GM21529 (cell line): ENCODE results near the gene OR4K1.
"Not testable (repeated sequence)": the region's sequence is repeated elsewhere in the genome, so short reads cannot be mapped to it uniquely, and the experiment has no call there.

Source experiments
- ATAC-seq: cut with Tn5 transposase; IDR thresholded peaks from one replicate; pipeline ENCODE4 v1.9.1; 2021; ENCODE audit not compliant: unreplicated experiment

OR4K1 gene, protein sequence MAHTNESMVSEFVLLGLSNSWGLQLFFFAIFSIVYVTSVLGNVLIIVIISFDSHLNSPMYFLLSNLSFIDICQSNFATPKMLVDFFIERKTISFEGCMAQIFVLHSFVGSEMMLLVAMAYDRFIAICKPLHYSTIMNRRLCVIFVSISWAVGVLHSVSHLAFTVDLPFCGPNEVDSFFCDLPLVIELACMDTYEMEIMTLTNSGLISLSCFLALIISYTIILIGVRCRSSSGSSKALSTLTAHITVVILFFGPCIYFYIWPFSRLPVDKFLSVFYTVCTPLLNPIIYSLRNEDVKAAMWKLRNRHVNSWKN

DNA sequence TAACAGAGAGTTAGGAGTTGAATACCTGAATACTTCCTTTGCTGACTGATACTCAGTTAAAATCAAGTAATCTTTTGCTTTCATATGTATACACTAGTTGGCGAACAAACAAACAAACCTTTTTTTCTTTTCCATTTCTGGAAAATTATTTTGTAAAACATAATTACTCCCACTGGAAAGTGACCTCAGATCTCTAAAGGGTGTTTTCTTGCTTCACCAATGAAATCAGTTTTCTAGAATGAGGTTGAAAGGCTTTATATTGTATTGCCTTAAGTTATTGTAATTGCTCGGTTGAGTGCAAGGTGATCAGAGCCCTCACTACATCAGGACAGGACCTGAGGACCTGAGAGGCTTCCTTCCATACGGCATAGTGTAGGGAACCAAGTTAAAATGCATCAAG, at the start of gene OR4K1:
Gene OR4K1 (plus strand): TSS at position 301 of the 400 bp plus-strand sequence. CDS start 4,750 bp downstream, outside the sequence.
- no peak for ATAC-seq

DNA sequence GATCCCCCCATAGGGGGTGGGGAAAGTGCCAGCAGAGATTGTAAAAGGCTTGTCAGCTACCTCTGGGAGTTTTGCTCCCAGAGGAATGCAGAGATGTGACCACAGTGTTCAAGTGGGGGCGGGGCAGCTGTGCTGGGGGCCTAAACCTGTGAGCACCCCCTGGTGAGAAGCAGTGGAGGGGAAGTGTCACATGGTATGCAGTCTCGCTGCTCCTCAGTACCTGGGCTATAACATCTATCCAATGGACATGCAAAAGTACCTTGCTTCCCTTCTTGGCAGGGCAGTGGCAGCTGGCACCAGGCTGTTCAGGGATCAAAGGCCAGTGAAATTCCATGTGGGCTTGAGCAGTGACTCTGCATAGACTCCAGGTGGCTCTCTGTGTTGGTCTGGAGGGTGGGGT, 35.4 kb upstream of the OR4K1 start:
- ATAC-seq: no peak

DNA sequence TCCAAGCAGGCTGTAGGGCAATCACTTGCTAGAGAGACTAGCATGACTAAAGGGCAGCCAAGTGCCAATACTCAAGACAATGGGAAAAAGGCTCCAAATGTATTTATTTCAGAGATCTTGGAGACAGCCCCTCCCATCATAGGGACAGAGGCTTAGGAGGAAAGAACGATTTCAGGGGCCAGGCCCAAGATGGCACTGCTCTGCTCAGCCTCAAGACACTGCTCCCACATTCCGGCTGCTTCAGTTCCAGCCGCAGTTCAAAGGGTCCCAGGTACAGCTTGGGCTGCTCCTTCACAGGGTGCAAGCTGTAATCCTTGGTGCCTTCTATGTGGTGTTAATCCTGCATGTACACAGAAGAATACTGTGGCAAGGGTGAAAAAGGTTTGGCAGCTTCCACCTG, 29.7 kb upstream of the OR4K1 start:
- no peak for ATAC-seq

DNA sequence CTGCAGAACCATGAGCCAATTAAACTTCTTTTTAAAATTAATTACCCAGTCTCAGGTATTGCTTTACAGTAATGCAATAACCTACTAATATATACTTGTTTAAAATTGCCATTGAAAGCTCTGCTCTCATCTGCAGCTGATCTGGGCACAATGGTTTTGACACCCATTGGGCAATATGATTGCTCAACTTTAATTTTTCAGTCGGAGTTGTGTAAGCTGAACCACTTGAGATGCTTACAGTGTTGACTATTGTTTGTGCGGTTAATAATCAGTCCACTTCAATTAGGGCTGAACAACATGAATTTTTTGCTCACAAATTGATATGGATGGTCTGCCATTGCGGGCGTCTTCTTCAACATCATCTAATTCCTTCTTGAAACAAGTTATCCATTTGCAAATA, 28.3 kb upstream of the OR4K1 start:
- no peak for ATAC-seq

DNA sequence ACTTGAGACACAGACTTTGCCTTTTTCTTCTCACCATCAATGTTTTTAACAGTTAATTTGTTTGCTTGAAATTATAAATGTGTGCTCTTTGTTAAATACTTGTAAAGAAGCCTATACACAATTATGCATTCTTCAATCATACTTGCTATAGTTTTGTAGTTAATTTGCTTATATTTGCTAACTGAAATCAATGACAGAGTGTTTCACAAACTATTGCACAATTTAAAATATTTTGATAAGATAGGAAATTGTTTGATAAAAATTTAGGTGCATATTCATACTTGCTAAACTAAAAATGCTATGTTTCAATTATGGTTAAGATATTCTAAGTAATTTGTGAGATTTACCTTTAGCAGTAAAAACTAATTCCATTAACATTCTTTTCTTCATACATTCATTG, 24.1 kb upstream of the OR4K1 start:
- no peak for ATAC-seq

DNA sequence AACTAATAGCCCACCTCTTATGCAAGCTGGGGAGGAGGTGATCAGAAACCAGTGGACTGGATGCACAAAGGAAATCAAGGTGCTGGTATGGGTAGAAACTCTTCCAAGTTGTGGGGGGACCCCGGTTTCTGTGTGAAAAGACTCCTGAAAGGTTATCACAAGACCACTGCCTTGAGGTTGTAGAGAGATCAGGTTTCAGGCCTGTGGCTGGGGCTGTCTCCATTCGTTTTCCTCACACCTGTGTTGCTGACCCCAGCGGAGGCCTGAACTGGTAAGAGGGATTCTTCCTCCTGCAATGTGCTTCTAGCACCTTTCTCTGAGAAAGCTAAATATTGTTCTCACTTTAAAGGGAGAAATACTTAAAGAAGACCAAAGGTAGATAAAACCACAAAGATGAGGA, 19.6 kb upstream of the OR4K1 start:
- no peak for ATAC-seq

DNA sequence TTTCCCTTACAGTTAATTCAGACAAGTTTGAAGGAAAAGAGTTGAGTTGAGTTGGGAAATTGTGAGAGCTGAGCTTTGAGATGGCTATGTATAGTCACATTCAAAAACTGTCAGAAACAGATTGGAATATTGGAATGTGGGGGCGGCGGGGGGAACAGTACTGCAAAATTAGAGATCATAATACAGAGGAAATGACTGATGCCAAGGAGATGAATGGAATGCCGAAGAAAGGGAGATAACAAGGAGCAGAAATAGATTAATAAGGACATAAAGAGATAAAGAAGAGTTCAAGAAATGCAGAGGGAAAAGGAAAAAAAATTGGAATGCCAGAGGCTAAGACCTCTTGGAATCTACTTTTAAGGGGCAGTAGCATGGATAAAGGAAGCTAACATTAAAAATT, 13.5 kb upstream of the OR4K1 start:
- ATAC-seq: no peak

DNA sequence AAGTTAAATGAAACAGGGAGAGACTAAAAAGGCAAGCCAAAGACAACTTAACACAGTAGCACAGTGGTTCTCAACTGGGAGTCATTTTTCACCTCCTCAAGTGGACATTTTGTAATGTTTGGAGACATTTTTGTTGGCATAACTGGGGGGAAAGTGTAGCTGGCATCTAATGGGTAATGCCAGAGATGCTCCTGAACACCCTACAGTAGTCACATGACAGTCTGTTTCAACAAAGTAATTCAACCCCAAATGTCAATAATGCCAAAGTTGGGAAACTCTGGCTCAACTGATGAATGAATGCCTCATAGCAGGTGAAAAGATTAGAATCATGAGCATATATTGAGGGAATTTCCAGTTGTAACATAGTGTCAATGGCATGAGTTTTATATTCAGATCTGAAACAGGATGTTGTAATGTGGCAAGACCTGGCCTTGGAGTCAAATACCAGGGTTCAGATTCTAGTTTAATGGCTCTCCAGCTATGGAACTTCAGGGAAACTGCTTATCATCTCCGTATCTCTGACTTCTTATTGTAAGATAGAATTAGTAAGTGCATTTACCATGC, 12.7 kb upstream of the OR4K1 start:
- ATAC-seq: no peak

DNA sequence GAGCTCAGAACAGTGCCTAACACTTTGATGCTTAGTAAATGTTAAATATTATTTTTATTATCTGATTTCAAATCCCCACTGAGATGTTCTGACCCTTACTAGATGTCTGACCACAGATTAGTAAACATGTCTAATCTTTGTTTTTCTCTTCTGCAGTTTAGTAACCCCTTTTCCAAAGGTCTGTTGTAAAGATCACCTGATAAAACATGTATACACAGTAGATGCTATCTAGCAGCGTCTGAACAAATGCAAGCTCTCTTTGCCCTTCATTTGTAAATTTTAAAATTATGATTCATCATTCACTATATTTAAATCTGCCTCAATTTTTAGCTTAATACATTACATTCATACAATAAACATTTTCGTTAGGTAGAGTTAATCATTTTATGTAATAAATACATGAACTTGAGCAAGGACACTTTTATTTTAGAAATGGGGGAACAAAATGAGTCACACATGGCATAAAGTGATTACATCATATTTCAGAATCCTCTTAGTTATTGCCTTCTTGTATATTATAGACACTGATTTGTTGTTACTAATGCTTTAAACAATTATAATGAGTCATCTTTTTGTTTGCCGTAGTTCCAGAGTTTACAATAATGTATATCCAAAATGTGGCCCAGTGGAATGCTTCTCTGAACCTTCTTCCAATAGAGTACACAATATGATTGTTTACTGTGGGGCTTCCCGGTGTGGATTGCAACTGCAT, 12.0 kb upstream of the OR4K1 start:
- ATAC-seq: no peak

DNA sequence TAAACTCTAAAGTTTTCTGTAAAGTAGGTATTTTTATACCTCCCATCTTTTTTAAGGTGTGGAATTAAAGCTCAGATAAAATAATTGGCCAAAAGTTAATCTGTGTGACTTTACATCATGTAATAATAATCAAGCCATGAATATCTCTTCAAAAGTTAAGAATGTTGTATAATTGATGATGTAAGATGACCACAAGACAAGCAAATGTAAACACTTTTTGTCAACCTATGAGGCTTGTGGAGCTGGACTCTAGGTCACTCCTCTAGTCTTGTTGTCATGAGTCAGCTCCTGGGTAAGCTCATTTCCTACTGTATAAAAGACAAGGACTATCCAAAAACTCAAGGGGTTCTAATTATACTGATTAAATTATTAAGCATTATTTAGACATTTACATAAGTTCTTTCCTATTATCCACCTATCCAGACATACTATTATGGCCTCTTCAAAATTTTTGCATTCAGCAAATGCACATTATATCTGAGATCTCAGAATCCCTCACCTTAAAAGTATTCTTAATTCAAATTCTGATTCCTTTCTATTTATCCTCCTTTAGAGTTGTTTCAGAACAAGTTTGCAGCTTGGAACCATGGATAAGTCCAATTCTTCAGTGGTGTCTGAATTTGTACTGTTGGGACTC, 10.6 kb upstream of the OR4K1 start, which contains the start of gene OR4K5:
Gene OR4K5 (plus strand): TSS at position 587 of the 637 bp plus-strand sequence. CDS start 0 bp downstream, at position 587.
- ATAC-seq: no peak

DNA sequence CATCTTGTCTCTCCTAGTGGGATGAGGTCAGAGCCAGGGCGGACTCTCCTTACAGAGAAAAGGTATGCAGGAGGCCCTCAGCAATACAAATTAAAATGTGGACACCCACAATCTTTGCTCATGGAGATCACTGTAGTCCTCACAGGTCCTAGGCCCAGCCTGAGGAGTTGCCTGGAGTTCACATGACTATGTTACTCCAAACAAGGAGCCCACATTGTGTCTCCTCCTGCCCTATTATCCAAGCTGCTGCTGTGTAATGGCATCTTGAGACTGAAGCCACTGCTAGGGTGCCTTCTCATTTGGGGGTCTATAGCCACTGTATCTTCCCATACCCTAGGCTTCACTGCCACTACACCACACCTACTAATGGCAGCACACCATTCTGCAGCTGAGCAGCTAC, 11.0 kb downstream of the OR4K1 start:
- ATAC-seq: no peak

DNA sequence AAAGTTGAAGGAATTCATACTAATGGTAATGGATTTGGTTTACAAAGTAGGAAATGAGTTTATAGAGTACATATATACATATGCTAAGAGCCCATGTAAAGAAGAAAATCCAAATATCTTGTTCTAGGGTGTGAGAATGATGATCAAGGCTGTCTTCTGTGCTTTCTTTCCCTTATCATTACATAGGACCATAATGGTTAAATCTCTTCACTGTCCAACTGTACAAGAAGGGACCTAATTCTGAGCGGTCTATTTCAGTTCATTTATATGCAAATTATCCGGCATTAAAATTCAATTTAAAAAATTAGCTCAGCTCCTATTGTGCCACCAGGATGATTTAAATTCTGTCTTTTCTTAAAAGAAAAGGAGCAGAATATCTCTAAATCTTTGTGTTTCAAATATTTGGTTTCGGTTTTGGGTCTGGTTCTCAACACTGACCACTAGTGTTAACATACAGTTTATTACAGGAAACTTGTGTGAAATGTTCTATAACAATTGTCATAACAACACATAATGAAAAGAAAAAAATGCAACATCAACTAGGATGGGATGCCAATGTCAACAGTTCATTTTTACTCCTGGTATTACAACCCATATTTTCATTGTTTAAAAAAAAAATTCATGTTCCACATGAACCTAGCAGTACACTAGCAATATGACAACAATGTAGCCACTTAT, 16.8 kb downstream of the OR4K1 start:
- ATAC-seq: no peak

DNA sequence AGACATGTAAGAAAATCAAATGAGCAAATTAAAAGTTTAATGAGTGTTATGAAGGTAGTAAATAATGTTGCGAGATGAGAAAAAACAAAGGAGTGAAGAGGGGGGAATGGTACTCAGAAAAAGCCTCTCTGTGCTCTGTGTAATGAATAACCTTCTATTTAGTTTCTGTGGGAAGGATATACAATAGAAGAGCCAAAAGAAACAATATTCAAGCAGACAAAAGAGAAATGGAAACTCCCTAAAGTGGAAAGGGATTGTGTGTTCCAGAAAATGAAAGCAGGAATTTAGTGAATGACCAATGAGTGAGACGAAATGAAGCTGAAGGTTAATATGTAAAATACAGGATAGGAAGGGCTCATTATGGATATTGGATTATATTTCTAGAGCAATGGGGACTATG, 18.5 kb downstream of the OR4K1 start:
- ATAC-seq: no peak

DNA sequence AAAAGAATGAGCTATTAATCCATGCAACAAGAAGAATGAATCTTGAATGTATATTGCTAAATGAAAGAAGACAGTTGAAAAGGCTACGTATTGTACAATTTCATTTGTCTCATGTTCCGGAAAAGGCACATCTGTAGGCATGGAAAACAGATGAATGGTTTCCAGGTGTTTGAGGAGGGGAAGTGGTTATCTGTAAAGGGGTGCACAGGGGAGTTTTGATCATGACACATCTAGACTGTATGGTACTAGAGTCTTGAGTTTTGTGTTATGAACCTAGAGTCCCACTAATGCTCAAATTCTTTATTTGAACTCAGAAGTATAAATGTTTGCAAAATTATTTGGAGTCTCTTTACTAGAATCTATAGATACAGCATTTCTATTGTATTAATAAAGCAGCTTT, 39.0 kb downstream of the OR4K1 start:
- ATAC-seq: not testable (repeated sequence)

DNA sequence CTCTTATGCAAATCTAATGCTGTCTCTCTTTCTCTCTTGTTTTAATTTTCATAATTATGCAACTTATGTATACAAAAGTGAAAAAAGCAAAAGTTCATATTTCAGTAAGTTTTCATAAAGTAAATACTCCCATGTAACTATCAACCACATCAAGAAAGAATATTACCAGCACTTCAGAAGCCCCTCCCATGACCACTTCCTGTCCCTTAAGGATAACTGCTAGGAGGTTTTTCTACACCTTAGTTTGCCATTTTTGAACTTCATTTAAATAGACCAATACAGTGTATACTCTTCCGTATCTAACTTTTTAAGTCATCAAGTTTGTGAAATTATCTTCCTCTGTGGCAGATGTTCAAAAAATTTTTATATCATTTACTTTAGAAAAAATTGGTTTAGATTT, 44.1 kb downstream of the OR4K1 start:
- no peak for ATAC-seq

DNA sequence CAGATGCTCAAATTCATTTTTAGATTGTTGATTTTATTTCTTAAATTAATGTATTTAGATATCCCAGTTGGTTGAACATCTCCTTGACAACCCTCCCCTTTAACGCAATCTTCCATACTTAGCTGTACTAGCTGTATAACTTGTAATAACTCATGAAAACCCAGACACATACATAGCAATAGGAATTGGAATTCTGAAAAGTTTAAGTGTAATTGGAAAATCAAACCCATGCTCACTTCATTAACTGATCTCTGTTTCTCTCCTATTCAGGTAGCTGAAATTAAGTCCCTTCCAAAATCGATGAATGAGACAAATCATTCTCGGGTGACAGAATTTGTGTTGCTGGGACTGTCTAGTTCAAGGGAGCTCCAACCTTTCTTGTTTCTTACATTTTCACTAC, 44.6 kb downstream of the OR4K1 start, which contains the start of gene OR4K15:
Gene OR4K15 (plus strand): TSS at position 301 of the 400 bp plus-strand sequence. CDS start 0 bp downstream, at position 301.
- no peak for ATAC-seq
